H1 (cell line): Measurements from ENCODE around the gene MED13. TPM values are rescaled to one million over a fixed set of nuclear protein-coding genes. Genes with fewer than 3 reads are reported as not detected.

ENCODE experiments used
- CTCF ChIA-PET: fragments of 300-600 bp; sonication (Branson Sonifier 250); formaldehyde crosslinking; loops from one replicate; lab custom pipeline; 2021; ENCODE audit not compliant: partially characterized antibody; lab: Charles Lee
- POLR2A ChIA-PET: fragments of 300-600 bp; sonication (Branson Sonifier 250); formaldehyde crosslinking; loops from one replicate; lab custom pipeline; 2021; ENCODE audit warnings: inconsistent platforms; ENCODE audit not compliant: partially characterized antibody; lab: Charles Lee
- DNase-seq, 2 experiments: peaks; one replicate each; pipeline versions ENCODE4 v3.0.0 to v3.0.0-alpha.2; 2010 to 2022; ENCODE audit warnings: low spot score in 2 of 2, low read depth in 1 of 2, mixed read lengths in 1 of 2
- FAIRE-seq: peaks from 2 replicates; lab custom pipeline; 2011; peaks lifted over from hg19 to GRCh38; lab: Jason Lieb, UNC
- H2AFZ ChIP-seq: 2 replicates; pipeline ENCODE4 v1.8.1; 2012; ENCODE audit warnings: low read length, inconsistent platforms
- H2AK5ac ChIP-seq: 2 replicates; pipeline ENCODE4 v1.6.1; 2013; ENCODE audit warnings: low read depth, low read length
- H2BK120ac ChIP-seq: replicated peaks from 2 replicates; pipeline ENCODE3; 2013; ENCODE audit warnings: low read depth, low read length, inconsistent platforms
- H2BK12ac ChIP-seq: 2 replicates; pipeline ENCODE4 v1.6.1; 2013; ENCODE audit warnings: low read depth, low read length
- H2BK15ac ChIP-seq: 2 replicates; pipeline ENCODE4 v1.6.1; 2013; ENCODE audit warnings: low read length
- H2BK20ac ChIP-seq: 2 replicates; pipeline ENCODE4 v1.6.1; 2013; ENCODE audit warnings: low read length
- H2BK5ac ChIP-seq: 2 replicates; pipeline ENCODE4 v1.6.1; 2013; ENCODE audit warnings: low read depth, low read length
- H3K14ac ChIP-seq: 2 replicates; pipeline ENCODE4 v1.6.1; 2013; ENCODE audit warnings: inconsistent platforms; ENCODE audit not compliant: insufficient read length
- H3K18ac ChIP-seq: 2 replicates; pipeline ENCODE4 v1.6.1; 2013; ENCODE audit warnings: low read length; ENCODE audit errors: extremely low read depth
- H3K23ac ChIP-seq: 2 replicates; pipeline ENCODE4 v1.6.1; 2013; ENCODE audit warnings: inconsistent platforms; ENCODE audit not compliant: insufficient read length
- H3K23me2 ChIP-seq: 2 replicates; pipeline ENCODE4 v1.6.1; 2013; ENCODE audit warnings: low read depth, low read length
- H3K27ac ChIP-seq: 2 replicates; pipeline ENCODE4 v1.6.1; 2011; ENCODE audit warnings: low read depth, low read length, inconsistent platforms
- H3K27me3 ChIP-seq, 4 experiments: replicated peaks in 1 of 4; 1 replicate in 1 of 4; 2 replicates in 3 of 4; pipeline versions ENCODE4 v1.6.1 to v1.8.1; 2011 to 2013; ENCODE audit warnings: low read length in 3 of 4, mild to moderate bottlenecking in 3 of 4, inconsistent platforms in 2 of 4, mixed read lengths in 2 of 4, moderate library complexity in 1 of 4; ENCODE audit not compliant: control insufficient read depth in 3 of 4, insufficient read depth in 3 of 4; ENCODE audit errors: extremely low read depth in 1 of 4
- H3K36me3 ChIP-seq, 4 experiments: 2 replicates each; pipeline versions ENCODE4 v1.6.1 to v1.8.1; 2011 to 2013; ENCODE audit warnings: mild to moderate bottlenecking in 4 of 4, low read length in 3 of 4, moderate library complexity in 2 of 4, control low read depth in 1 of 4, inconsistent platforms in 1 of 4; ENCODE audit not compliant: insufficient read depth in 4 of 4, control insufficient read depth in 2 of 4
- H3K4ac ChIP-seq: replicated peaks from 2 replicates; pipeline ENCODE3; 2013; ENCODE audit warnings: low read length, low read depth, mixed read lengths, inconsistent platforms; ENCODE audit not compliant: insufficient read length
- H3K4me1 ChIP-seq, 4 experiments: replicated peaks in 1 of 4; 1 replicate in 1 of 4; 2 replicates in 3 of 4; pipeline versions ENCODE4 v1.6.1 to v1.8.1; 2011 to 2013; ENCODE audit warnings: low read length in 3 of 4, inconsistent platforms in 2 of 4, mixed read lengths in 1 of 4; ENCODE audit not compliant: insufficient read depth in 4 of 4, control insufficient read depth in 3 of 4
- H3K4me2 ChIP-seq, 2 experiments: 2 replicates each; pipeline versions ENCODE4 v1.6.1 to v1.8.1; 2011 to 2013; ENCODE audit warnings: low read depth in 2 of 2, low read length in 2 of 2, control low read depth in 1 of 2, inconsistent platforms in 1 of 2, mild to moderate bottlenecking in 1 of 2; ENCODE audit not compliant: insufficient read depth in 1 of 2
- H3K4me3 ChIP-seq, 4 experiments: fragments of 200-600, 300-600 bp in 1 of 4; sonication (generic), shearing (Covaris generic), sonication (Bioruptor Twin) in 1 of 4; 2 replicates each; pipeline versions ENCODE4 v1.5.1 to v1.8.1; 2011 to 2016; ENCODE audit warnings: low read length in 4 of 4, low read depth in 3 of 4, control low read depth in 2 of 4, inconsistent platforms in 2 of 4, mild to moderate bottlenecking in 2 of 4, mixed read lengths in 1 of 4, moderate library complexity in 1 of 4; ENCODE audit not compliant: insufficient read depth in 2 of 4; ENCODE audit errors: extremely low read depth in 1 of 4
- H3K56ac ChIP-seq: replicated peaks from 2 replicates; pipeline ENCODE3; 2013; ENCODE audit warnings: low read depth, mild to moderate bottlenecking, mixed read lengths, low read length, inconsistent platforms; ENCODE audit not compliant: insufficient read length
- H3K79me1 ChIP-seq: 2 replicates; pipeline ENCODE4 v1.6.1; 2013; ENCODE audit warnings: low read depth, low read length, control low read depth
- H3K79me2 ChIP-seq, 2 experiments: 2 replicates each; pipeline versions ENCODE4 v1.6.1 to v1.8.1; 2012 to 2013; ENCODE audit warnings: low read length in 2 of 2, mild to moderate bottlenecking in 2 of 2, inconsistent platforms in 1 of 2; ENCODE audit not compliant: insufficient read depth in 2 of 2, control insufficient read depth in 1 of 2
- H3K9ac ChIP-seq, 4 experiments: replicated peaks in 1 of 4; 1 replicate in 1 of 4; 2 replicates in 3 of 4; pipeline versions ENCODE4 v1.6.1 to v1.8.1; 2011 to 2013; ENCODE audit warnings: low read depth in 3 of 4, low read length in 3 of 4, control low read depth in 2 of 4, mild to moderate bottlenecking in 2 of 4, moderate library complexity in 2 of 4, inconsistent platforms in 1 of 4; ENCODE audit errors: extremely low read depth in 1 of 4
- H3K9me3 ChIP-seq, 2 experiments: 2 replicates each; pipeline versions ENCODE4 v1.6.1 to v1.8.1; 2012 to 2013; ENCODE audit warnings: mild to moderate bottlenecking in 2 of 2, moderate library complexity in 2 of 2, control low read depth in 1 of 2, inconsistent platforms in 1 of 2, low read depth in 1 of 2, low read length in 1 of 2, mixed read lengths in 1 of 2; ENCODE audit not compliant: insufficient read depth in 2 of 2
- H4K20me1 ChIP-seq, 2 experiments: replicated peaks in 1 of 2; 2 replicates each; pipeline versions ENCODE3 to v1.8.1; 2011 to 2013; ENCODE audit warnings: inconsistent platforms in 2 of 2, low read length in 2 of 2, mild to moderate bottlenecking in 1 of 2; ENCODE audit not compliant: insufficient read depth in 2 of 2, control insufficient read depth in 1 of 2
- H4K5ac ChIP-seq: 2 replicates; pipeline ENCODE4 v1.6.1; 2013; ENCODE audit warnings: low read length, low read depth, mixed read lengths, inconsistent platforms; ENCODE audit not compliant: insufficient read length
- H4K8ac ChIP-seq: 2 replicates; pipeline ENCODE4 v1.8.0; 2013; ENCODE audit warnings: mild to moderate bottlenecking, moderate library complexity, low read length, inconsistent platforms; ENCODE audit not compliant: insufficient read depth; ENCODE audit errors: extremely low read depth
- H4K91ac ChIP-seq: replicated peaks from 2 replicates; pipeline ENCODE3; 2013; ENCODE audit warnings: low read length, mixed read lengths, inconsistent platforms; ENCODE audit not compliant: insufficient read length
- KDM4A ChIP-seq: IDR thresholded peaks from one replicate; pipeline ENCODE4 v1.7.1; 2012; ENCODE audit warnings: low read depth, mild to moderate bottlenecking, moderate library complexity, low read length, inconsistent platforms; ENCODE audit not compliant: severe bottlenecking
- WGBS, 2 experiments: shearing (Covaris generic) in 1 of 2; methylation state at CpG; one replicate each; pipeline versions ENCODE4 v1.1.6 to v1.1.7; 2013 to 2015; ENCODE audit warnings: low lambda C conversion rate in 2 of 2, mixed read lengths in 2 of 2, inconsistent platforms in 1 of 2, low coverage in 1 of 2, missing lambda C conversion rate in 1 of 2; ENCODE audit not compliant: insufficient replicate concordance in 2 of 2, insufficient coverage in 1 of 2, insufficient read length in 1 of 2; ENCODE audit errors: extremely low coverage in 1 of 2, missing lambda C conversion rate in 1 of 2; 5-methylcytosine and 5-hydroxymethylcytosine counted together
- polyA plus RNA-seq, 7 experiments: library from polyadenylated mRNA; depleted of rRNA in 3 of 7; stranded (reverse) in 5 of 7; unstranded in 2 of 7; fragments of >200 nt in 5 of 7; fragments of 200-250 nt in 2 of 7; gene quantifications; 1 replicate in 5 of 7; 2 replicates in 1 of 7; 4 replicates in 1 of 7; pipeline versions ENCODE4 v1.2.1 to v1.2.3, GENCODE V29; 2011 to 2013; ENCODE audit warnings: missing spikeins in 2 of 7, mixed read lengths in 2 of 7
- total RNA-seq: library from RNA; stranded (reverse); fragmentation: NEBNext Ultra II Directional; extraction: Animal tissue kit (Norgen Biotek cat#: 25700); gene quantifications from 2 replicates; pipeline ENCODE4 v1.2.1, GENCODE V29; 2021

The MED13 gene
- total and polyA plus RNA-seq, 2 of the 8 experiments (the other 6 are each of a cell fraction or from before 2014, with no cell fraction given) = 11.3 to 44.8 TPM

DNA sequence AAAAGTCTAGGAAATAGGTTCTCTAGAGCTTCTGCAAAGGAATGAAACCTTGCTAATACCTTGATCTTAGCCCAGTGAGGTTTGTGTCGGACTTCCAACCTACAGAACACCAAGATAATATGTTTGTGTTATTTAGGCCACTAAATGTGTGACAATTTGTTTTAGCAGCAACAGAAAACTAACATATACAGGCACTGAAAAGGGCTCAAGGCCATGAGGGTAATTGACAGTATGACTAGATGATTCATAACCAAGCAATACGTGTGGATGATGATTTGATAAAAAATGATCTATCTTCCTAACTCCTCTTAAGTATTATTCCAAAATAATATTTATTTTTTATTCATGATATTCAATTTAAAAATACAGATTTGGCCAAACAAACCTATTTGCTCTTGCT lies 27.7 kb upstream of the MED13 start:
- Histone ChIP-seq H2BK5ac (no peak overlapping the region), H3K56ac (no peak overlapping the region), H2AFZ (no peak overlapping the region), H3K9ac (no peak overlapping the region), H4K91ac (no peak overlapping the region), H3K79me1 (no peaks in the 10 kb centered on the region), H3K4me2 (no peak overlapping the region), H3K14ac (no peak overlapping the region), H2BK15ac (no peak overlapping the region), H2BK12ac (no peak overlapping the region), H3K23me2 (no peaks in the 10 kb centered on the region), H3K4me3 (no peak overlapping the region), H3K79me2 (no peaks in the 10 kb centered on the region), H3K4ac (no peak overlapping the region), H4K20me1 (no peaks in the 10 kb centered on the region), H2AK5ac (no peak overlapping the region), H4K8ac (no peak overlapping the region), H3K18ac (no peak overlapping the region), H4K5ac (no peak overlapping the region), H3K4me1 (no peaks in the 10 kb centered on the region), H3K23ac (no peak overlapping the region), H3K27me3 (no peaks in the 10 kb centered on the region), H3K9me3 (no peaks in the 10 kb centered on the region), H2BK20ac (no peak overlapping the region), H2BK120ac (no peak overlapping the region), H3K27ac (no peak overlapping the region), H3K36me3 (no peaks in the 10 kb centered on the region)
- POLR2A ChIA-PET = interaction anchor here (1.1 kb wide), 1 partner anchor 28 kb away, joined by 3 read pairs; no protein-coding TSS in a partner anchor
- CTCF ChIA-PET = interaction anchor here (0.7 kb wide), 1 partner anchor 9 kb away, joined by 3 read pairs; no protein-coding TSS in a partner anchor
- WGBS, 2 experiments = 90% methylated on average over 2 of the region's 2 CpGs; no CpG with 5 or more reads in 1 of the 2 experiments
- TF ChIP-seq KDM4A = no peak
- DNase-seq (no peak), FAIRE-seq (no peak)
